A673 (cell line): ENCODE results near the gene HAGH.

ENCODE experiments used
- EZH2 ChIP-seq: fragments of 200-600 bp; sonication (generic); IDR thresholded peaks from 2 replicates; pipeline ENCODE4 v1.6.1; 2017; ENCODE audit warnings: borderline replicate concordance, low read depth, mild to moderate bottlenecking, mixed read lengths, antibody characterized with exemption, low read length; ENCODE audit not compliant: poor library complexity, severe bottlenecking
- TF ChIP-seq, protein P1 (sequence below): fragments of 300-800, 200-600 bp; sonication (generic); conservative IDR thresholded peaks from 2 replicates; pipeline ENCODE4 v1.5.1; 2017; ENCODE audit warnings: low read depth, mild to moderate bottlenecking, antibody characterized with exemption, low read length, moderate library complexity, mixed read lengths

DNA sequence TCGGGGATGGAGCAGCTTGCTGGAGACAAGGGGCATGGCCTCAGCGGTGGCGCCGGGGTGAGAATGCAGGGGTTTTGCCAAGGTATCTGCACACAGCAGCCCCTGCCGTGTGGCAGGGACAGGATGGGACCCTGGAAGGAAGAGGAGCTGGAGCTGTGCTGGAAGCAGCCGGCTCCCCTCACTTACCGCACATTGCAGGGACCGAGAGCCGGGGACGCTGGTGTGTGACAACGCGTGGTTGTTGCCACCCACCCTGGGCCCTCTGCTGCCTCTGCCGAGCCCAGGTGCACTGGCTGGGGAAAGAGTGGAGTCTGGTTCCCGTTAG, 40.8 kb downstream of the HAGH start:
- TF ChIP-seq, protein P1, sequence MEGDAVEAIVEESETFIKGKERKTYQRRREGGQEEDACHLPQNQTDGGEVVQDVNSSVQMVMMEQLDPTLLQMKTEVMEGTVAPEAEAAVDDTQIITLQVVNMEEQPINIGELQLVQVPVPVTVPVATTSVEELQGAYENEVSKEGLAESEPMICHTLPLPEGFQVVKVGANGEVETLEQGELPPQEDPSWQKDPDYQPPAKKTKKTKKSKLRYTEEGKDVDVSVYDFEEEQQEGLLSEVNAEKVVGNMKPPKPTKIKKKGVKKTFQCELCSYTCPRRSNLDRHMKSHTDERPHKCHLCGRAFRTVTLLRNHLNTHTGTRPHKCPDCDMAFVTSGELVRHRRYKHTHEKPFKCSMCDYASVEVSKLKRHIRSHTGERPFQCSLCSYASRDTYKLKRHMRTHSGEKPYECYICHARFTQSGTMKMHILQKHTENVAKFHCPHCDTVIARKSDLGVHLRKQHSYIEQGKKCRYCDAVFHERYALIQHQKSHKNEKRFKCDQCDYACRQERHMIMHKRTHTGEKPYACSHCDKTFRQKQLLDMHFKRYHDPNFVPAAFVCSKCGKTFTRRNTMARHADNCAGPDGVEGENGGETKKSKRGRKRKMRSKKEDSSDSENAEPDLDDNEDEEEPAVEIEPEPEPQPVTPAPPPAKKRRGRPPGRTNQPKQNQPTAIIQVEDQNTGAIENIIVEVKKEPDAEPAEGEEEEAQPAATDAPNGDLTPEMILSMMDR: no peak
- TF ChIP-seq EZH2: no peak
